HCT116 (cell line): Measurements from ENCODE around the gene TCERG1L. TPM values are rescaled to one million over a fixed set of nuclear protein-coding genes. Genes with fewer than 3 reads are reported as not detected.

Source experiments
- ATAC-seq: fragments of 200-7000 bp; cut with Tn5 transposase; 2 replicates; pipeline ENCODE4 v1.9.1; 2020; ENCODE audit warnings: mild to moderate bottlenecking, moderate library complexity
- BruUV-seq: library from RNA; stranded (reverse); fragments of 400-500 nt; replicated peaks from 2 replicates; lab custom pipeline; 2021; lab: Mats Ljungman, UMichigan
- CTCF ChIA-PET: fragments of 300-600 bp; sonication (Branson Sonifier 250); formaldehyde crosslinking; loops from one replicate; lab custom pipeline; 2021; ENCODE audit warnings: antibody characterized with exemption; lab: Charles Lee
- POLR2A ChIA-PET: fragments of 300-600, 350-600 bp; sonication (Branson Sonifier 250); formaldehyde crosslinking; loops from one replicate; lab custom pipeline; 2021; ENCODE audit warnings: antibody characterized with exemption; lab: Charles Lee
- RAD21 ChIA-PET, 2 experiments: fragments of 300-600 bp; sonication (Branson Sonifier 250); formaldehyde crosslinking; loops; one replicate each; lab custom pipeline; 2023; ENCODE audit warnings: low total read pairs in 2 of 2; ENCODE audit not compliant: uncharacterized antibody in 2 of 2, unreplicated experiment in 2 of 2, low non-redundant PET in 1 of 2; lab: Charles Lee
- DNase-seq: peaks from one replicate; pipeline ENCODE4 v3.0.0-alpha.2; 2010; ENCODE audit warnings: low read depth, low spot score
- H2AFZ ChIP-seq: fragments of 200-600 bp; shearing (Covaris generic), sonication (generic); 2 replicates; pipeline ENCODE4 v1.6.1; 2017; ENCODE audit warnings: low read depth, mixed run types, mixed read lengths, antibody characterized with exemption, low read length; ENCODE audit not compliant: poor library complexity, severe bottlenecking
- H3K27ac ChIP-seq: 2 replicates; pipeline ENCODE4 v1.5.1; 2012; ENCODE audit warnings: low read depth, low read length
- H3K27me3 ChIP-seq: fragments of 200-600 bp; sonication (generic); 2 replicates; pipeline ENCODE4 v1.6.1; 2016; ENCODE audit warnings: mixed run types, low read length, mixed read lengths; ENCODE audit not compliant: insufficient read depth
- H3K36me3 ChIP-seq, 2 experiments: fragments of 200-500 bp in 1 of 2; fragments of 200-600 bp in 1 of 2; sonication (Bioruptor generic) in 1 of 2; sonication (generic) in 1 of 2; 2 replicates each; pipeline versions ENCODE4 v1.5.1 to v1.6.1; 2014 to 2016; ENCODE audit warnings: low read length in 2 of 2, inconsistent platforms in 1 of 2, mixed read lengths in 1 of 2, mixed run types in 1 of 2; ENCODE audit not compliant: insufficient read depth in 2 of 2, control insufficient read depth in 1 of 2
- H3K4me1 ChIP-seq, 2 experiments: fragments of 200-600 bp in 1 of 2; sonication (generic) in 1 of 2; 2 replicates each; pipeline versions ENCODE4 v1.5.1 to v1.6.1; 2012 to 2017; ENCODE audit warnings: low read length in 2 of 2, inconsistent platforms in 1 of 2, mild to moderate bottlenecking in 1 of 2, mixed read lengths in 1 of 2, mixed run types in 1 of 2, moderate library complexity in 1 of 2; ENCODE audit not compliant: insufficient read depth in 2 of 2, control insufficient read depth in 1 of 2
- H3K4me2 ChIP-seq: fragments of 200-600 bp; sonication (generic); 2 replicates; pipeline ENCODE4 v1.6.1; 2017; ENCODE audit warnings: mixed run types, low read length, mixed read lengths
- H3K4me3 ChIP-seq, 2 experiments: fragments of 200-600 bp in 1 of 2; sonication (generic) in 1 of 2; replicated peaks in 1 of 2; 2 replicates each; pipeline ENCODE4 v1.5.1; 2011 to 2016; ENCODE audit warnings: low read length in 2 of 2, control low read depth in 1 of 2, low read depth in 1 of 2, mild to moderate bottlenecking in 1 of 2, mixed read lengths in 1 of 2, mixed run types in 1 of 2
- H3K79me2 ChIP-seq: fragments of 200-600 bp; sonication (generic); 2 replicates; pipeline ENCODE4 v1.6.1; 2017; ENCODE audit warnings: mild to moderate bottlenecking, mixed run types, low read length, moderate library complexity, mixed read lengths; ENCODE audit not compliant: insufficient read depth
- H3K9ac ChIP-seq: fragments of 200-600 bp; sonication (generic); 2 replicates; pipeline ENCODE4 v1.6.1; 2016; ENCODE audit warnings: low read length, mixed read lengths
- H3K9me2 ChIP-seq: fragments of 200-600 bp; sonication (generic), shearing (Covaris generic); 2 replicates; pipeline ENCODE4 v1.6.1; 2017; ENCODE audit warnings: mixed run types, mild to moderate bottlenecking, moderate library complexity; ENCODE audit not compliant: insufficient read depth
- H3K9me3 ChIP-seq, 2 experiments: fragments of 200-500 bp in 1 of 2; fragments of 200-600 bp in 1 of 2; sonication (Bioruptor generic) in 1 of 2; sonication (generic) in 1 of 2; 2 replicates each; pipeline ENCODE4 v1.6.1; 2014 to 2017; ENCODE audit warnings: low read length in 2 of 2, mixed read lengths in 2 of 2, inconsistent platforms in 1 of 2, low read depth in 1 of 2, mild to moderate bottlenecking in 1 of 2, mixed run types in 1 of 2, moderate library complexity in 1 of 2; ENCODE audit not compliant: control insufficient read depth in 1 of 2, insufficient read depth in 1 of 2
- H4K20me1 ChIP-seq: fragments of 200-600 bp; sonication (generic), shearing (Covaris generic); 2 replicates; pipeline ENCODE4 v1.6.1; 2017; ENCODE audit warnings: mixed run types, mild to moderate bottlenecking, moderate library complexity; ENCODE audit not compliant: insufficient read depth
- CEBPB ChIP-seq: IDR thresholded peaks from 2 replicates; pipeline ENCODE4 v1.6.1; 2012; ENCODE audit warnings: low read depth
- EGR1 ChIP-seq: IDR thresholded peaks from 2 replicates; pipeline ENCODE4 v1.6.1; 2012; ENCODE audit warnings: low read depth
- EZH2 ChIP-seq: fragments of 200-600 bp; sonication (generic); IDR thresholded peaks from 2 replicates; pipeline ENCODE4 v1.6.1; 2017; ENCODE audit warnings: antibody characterized with exemption, mixed run types
- EZH2phosphoT487 ChIP-seq: fragments of 200-600 bp; IDR thresholded peaks from 2 replicates; pipeline ENCODE4 v1.6.1; 2018; ENCODE audit warnings: antibody characterized with exemption, borderline replicate concordance
- FOSL1 ChIP-seq: IDR thresholded peaks from 2 replicates; pipeline ENCODE4 v1.6.1; 2012; ENCODE audit warnings: low read depth
- JUND ChIP-seq: IDR thresholded peaks from 2 replicates; pipeline ENCODE4 v1.6.1; 2012
- MAX ChIP-seq: IDR thresholded peaks from 2 replicates; pipeline ENCODE4 v1.6.1; 2012
- POLR2A ChIP-seq: IDR thresholded peaks from 2 replicates; pipeline ENCODE4 v1.7.0; 2011; ENCODE audit warnings: borderline replicate concordance; ENCODE audit not compliant: insufficient read depth, insufficient read length; ENCODE audit errors: extremely low read depth
- POLR2AphosphoS5 ChIP-seq: IDR thresholded peaks from 2 replicates; pipeline ENCODE4 v1.6.1; 2011; ENCODE audit warnings: mild to moderate bottlenecking, low read depth, low read length, moderate library complexity
- RAD21 ChIP-seq: IDR thresholded peaks from 2 replicates; pipeline ENCODE4 v1.6.1; 2012; ENCODE audit warnings: low read depth, mild to moderate bottlenecking
- SIN3A ChIP-seq: IDR thresholded peaks from 2 replicates; pipeline ENCODE4 v1.6.1; 2012; ENCODE audit warnings: low read depth
- SP1 ChIP-seq: IDR thresholded peaks from 2 replicates; pipeline ENCODE4 v1.6.1; 2012; ENCODE audit warnings: low read depth
- SRF ChIP-seq: IDR thresholded peaks from 2 replicates; pipeline ENCODE4 v1.6.1; 2012; ENCODE audit warnings: low read depth
- TCF7L2 ChIP-seq: IDR thresholded peaks from 2 replicates; pipeline ENCODE4 v1.7.0; 2011; ENCODE audit warnings: borderline replicate concordance, inconsistent platforms; ENCODE audit not compliant: insufficient read depth, insufficient read length; ENCODE audit errors: extremely low read depth
- YY1 ChIP-seq: IDR thresholded peaks from 2 replicates; pipeline ENCODE4 v1.6.1; 2011; ENCODE audit warnings: low read length, low read depth, moderate library complexity, mild to moderate bottlenecking; ENCODE audit not compliant: insufficient replicate concordance; ENCODE audit errors: extremely low read depth
- ZFX ChIP-seq: fragments of 450-650 bp; IDR thresholded peaks from 2 replicates; pipeline ENCODE4 v1.6.1; 2017
- ZNF274 ChIP-seq: fragments of 200-500 bp; sonication (Bioruptor generic); IDR thresholded peaks from 2 replicates; pipeline ENCODE4 v1.6.1; 2014; ENCODE audit warnings: mild to moderate bottlenecking, low read depth, low read length, inconsistent platforms
- intact Hi-C: fragments of 100-400 bp; cut with micrococcal nuclease; formaldehyde crosslinking; loops from 2 replicates; pipeline ENCODE4 v1.10.0; 2022
- total RNA-seq: library from RNA; stranded (reverse); gene quantifications from one replicate; pipeline ENCODE4 v1.2.1, GENCODE V29; 2021; ENCODE audit not compliant: unreplicated experiment

TCERG1L gene
- total RNA-seq, 1 experiment from 2014 or later, result not detected

DNA sequence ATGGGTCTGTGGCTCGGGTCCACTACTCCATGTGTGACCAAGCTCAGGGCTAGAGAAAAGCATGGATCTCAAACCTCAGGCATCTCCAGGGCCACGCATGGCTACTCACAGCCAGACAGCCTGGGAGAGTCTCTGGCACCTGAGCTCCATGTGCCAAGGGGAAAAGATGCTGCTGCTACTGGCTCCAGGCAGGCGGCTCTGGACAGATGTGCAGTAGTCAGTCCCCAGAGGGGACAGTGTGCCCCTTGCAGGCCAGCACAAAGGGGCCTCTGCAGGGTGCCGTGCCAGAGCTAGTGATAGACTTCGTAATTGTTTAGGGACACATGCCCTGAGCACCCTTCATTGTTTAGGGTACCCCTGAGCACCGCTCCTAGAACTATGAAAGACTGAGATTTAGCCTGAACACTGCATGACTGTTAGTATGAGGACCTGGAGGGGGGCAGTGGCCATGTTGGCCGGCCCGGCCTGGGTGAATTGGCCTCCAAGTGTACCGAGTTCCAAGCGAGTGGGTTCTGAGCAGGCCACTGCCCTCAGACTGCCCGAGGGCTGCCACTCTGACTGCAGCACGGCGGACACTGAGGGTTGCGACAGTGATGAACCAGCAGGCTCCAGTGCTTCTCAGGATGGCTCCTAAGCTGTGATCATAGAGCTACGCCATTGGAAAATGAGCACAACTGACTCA lies 80.7 kb downstream of the TCERG1L start:
- no peaks in the 10 kb centered on the region for H3K27me3 ChIP-seq
- H3K9me3 ChIP-seq, result no peaks in the 10 kb centered on the region
- H3K79me2 ChIP-seq, result no peaks in the 10 kb centered on the region
- TF ChIP-seq CEBPB, result no peak
- TF ChIP-seq YY1, result no peak
- no peak for TF ChIP-seq SP1
- TF ChIP-seq ZNF274, result no peak
- no peak for TF ChIP-seq POLR2AphosphoS5
- no peak for TF ChIP-seq SIN3A
- TF ChIP-seq EZH2, result no peak
- TF ChIP-seq JUND, result no peak
- TF ChIP-seq EGR1, result no peak
- TF ChIP-seq EZH2phosphoT487, result no peak
- no peak for TF ChIP-seq TCF7L2
- TF ChIP-seq FOSL1, result no peak
- TF ChIP-seq ZFX, result no peak
- no peak for TF ChIP-seq RAD21
- no peak for TF ChIP-seq SRF
- TF ChIP-seq POLR2A, result no peak
- TF ChIP-seq MAX, result no peak
- no peak overlapping the region for H3K4me2 ChIP-seq
- H3K9me2 ChIP-seq, result no peaks in the 10 kb centered on the region
- H3K4me3 ChIP-seq, result no peak overlapping the region
- ChIA-PET CTCF (no interaction called here), POLR2A (no interaction called here), RAD21 (no interaction called here)
- intact Hi-C loops, result no loop called here
- no TSS peak for BruUV-seq
- no peak overlapping the region for H3K9ac ChIP-seq
- H3K27ac ChIP-seq, result no peak overlapping the region
- no peaks in the 10 kb centered on the region for H3K36me3 ChIP-seq
- DNase-seq (no peak), ATAC-seq (no peak)
- H2AFZ ChIP-seq, result no peak overlapping the region
- H3K4me1 ChIP-seq, result no peaks in the 10 kb centered on the region
- H4K20me1 ChIP-seq, result no peaks in the 10 kb centered on the region
